GM21447 (cell line): ENCODE data around the gene PAPLN.

Source experiments
- ATAC-seq: cut with Tn5 transposase; IDR thresholded peaks from one replicate; pipeline ENCODE4 v1.9.1; 2021; ENCODE audit not compliant: unreplicated experiment

Gene PAPLN

GRCh38 chr14:73260574-73260973, 23.3 kb downstream of the PAPLN start:
- no peak for ATAC-seq

GRCh38 chr14:73261075-73261474, 23.8 kb downstream of the PAPLN start:
- no peak for ATAC-seq

GRCh38 chr14:73261520-73262426, 24.5 kb downstream of the PAPLN start:
- ATAC-seq, result no peak

- ATAC-seq, result no peak
Observed at GRCh38 chr14:73262427-73263183, 25.3 kb downstream of the PAPLN start.

- ATAC-seq, result no peak
Observed at GRCh38 chr14:73263606-73264005, 26.3 kb downstream of the PAPLN start.

GRCh38 chr14:73264080-73264884, 27.0 kb downstream of the PAPLN start:
- ATAC-seq, result no peak

GRCh38 chr14:73264885-73265720, 27.8 kb downstream of the PAPLN start:
- no peak for ATAC-seq

GRCh38 chr14:73265721-73266046, 28.4 kb downstream of the PAPLN start:
- no peak for ATAC-seq

GRCh38 chr14:73266317-73266716, 29.0 kb downstream of the PAPLN start:
- no peak for ATAC-seq

- ATAC-seq, result no peak
Observed at GRCh38 chr14:73267474-73267873, 30.2 kb downstream of the PAPLN start.

- peak; percentile 66 for ATAC-seq
Observed at GRCh38 chr14:73269729-73270531, 32.6 kb downstream of the PAPLN start.

GRCh38 chr14:73272393-73272792, 35.1 kb downstream of the PAPLN start:
- no peak for ATAC-seq

GRCh38 chr14:73273799-73274198, 36.5 kb downstream of the PAPLN start:
- ATAC-seq, result no peak

- ATAC-seq, result no peak
Observed at GRCh38 chr14:73276836-73277235, 39.5 kb downstream of the PAPLN start.

GRCh38 chr14:73277376-73277775, 40.1 kb downstream of the PAPLN start:
- ATAC-seq, result no peak

GRCh38 chr14:73280903-73281302, 43.6 kb downstream of the PAPLN start:
- ATAC-seq, result no peak

- ATAC-seq, result no peak
Observed at GRCh38 chr14:73283608-73284379, 46.5 kb downstream of the PAPLN start.

GRCh38 chr14:73285979-73286378, 48.7 kb downstream of the PAPLN start:
- ATAC-seq, result no peak

- no peak for ATAC-seq
Observed at GRCh38 chr14:73286598-73286997, 49.3 kb downstream of the PAPLN start.
